ENCODE measurements around the gene SLC25A18.

GRCh38 chr22:17629641-17630040, 66.3 kb downstream of the SLC25A18 start:
- TF ChIP-seq CTCF (IDR thresholded peaks at IDR 0.05; ENCODE audit: low read depth, low read length, missing input control) (no peak), MAX (IDR thresholded peaks at IDR 0.05) (no peak), YY1 (IDR thresholded peaks at IDR 0.05) (no peak), RAD21 (IDR thresholded peaks at IDR 0.05) (no peak), TAF1 (conservative IDR thresholded peaks at IDR 0.05) (no peak), HNF4A (conservative IDR thresholded peaks at IDR 0.05) (no peak), JUND (IDR thresholded peaks at IDR 0.05) (no peak), FOXA1 (IDR thresholded peaks at IDR 0.05) (no peak), EGR1 (IDR thresholded peaks at IDR 0.05; ENCODE audit: low read depth in 2 of 2) (no peak), RXRA (IDR thresholded peaks at IDR 0.05) (no peak), REST (IDR thresholded peaks at IDR 0.05) (no peak), SP1 (IDR thresholded peaks at IDR 0.05) (no peak), ZBTB33 (IDR thresholded peaks at IDR 0.05) (no peak)
